TTC549 (cell line): ENCODE measurements around the gene MEMO1.
"Not testable (repeated sequence)": the region's sequence is repeated elsewhere in the genome, so short reads cannot be mapped to it uniquely, and the experiment has no call there.

Experiments
- FAIRE-seq: peaks from 2 replicates; lab custom pipeline; 2012; peaks lifted over from hg19 to GRCh38; lab: Jason Lieb, UNC

Gene MEMO1

GRCh38 chr2:32010670-32011484 is at the start of gene MEMO1:
TSS of gene MEMO1 (minus strand) at chr2:32011008. CDS start at chr2:32010247, 761 bp downstream.
- no peak for FAIRE-seq

GRCh38 chr2:32060266-32060665 is 49.5 kb upstream of the MEMO1 start:
- no peak for FAIRE-seq

GRCh38 chr2:32058130-32058529 is 47.3 kb upstream of the MEMO1 start:
- no peak for FAIRE-seq

GRCh38 chr2:32054583-32054982 is 43.8 kb upstream of the MEMO1 start:
- FAIRE-seq = not testable (repeated sequence)

GRCh38 chr2:32051836-32052439 is 41.1 kb upstream of the MEMO1 start:
- no peak for FAIRE-seq

GRCh38 chr2:32043561-32043960 is 32.8 kb upstream of the MEMO1 start:
- no peak for FAIRE-seq

- peak; percentile 85 for FAIRE-seq
Observed at GRCh38 chr2:32039447-32040219, 28.8 kb upstream of the MEMO1 start, which contains the start of gene DPY30. TSS of gene DPY30 (minus strand) at chr2:32039805. CDS start at chr2:32039456, 349 bp downstream.

GRCh38 chr2:32034198-32034887 is 23.5 kb upstream of the MEMO1 start:
- FAIRE-seq = not testable (repeated sequence)

- FAIRE-seq = not testable (repeated sequence)
Observed at GRCh38 chr2:32018789-32019482, 8.1 kb upstream of the MEMO1 start.

GRCh38 chr2:32012872-32013271 is 2.1 kb upstream of the MEMO1 start:
- FAIRE-seq = no peak

- FAIRE-seq = no peak
Observed at GRCh38 chr2:32011485-32011960, 715 bp upstream of the MEMO1 start.

GRCh38 chr2:32010280-32010669 is 533 bp downstream of the MEMO1 start:
- FAIRE-seq = not testable (repeated sequence)

- no peak for FAIRE-seq
Observed at GRCh38 chr2:32009516-32010256, 1.1 kb downstream of the MEMO1 start.

- no peak for FAIRE-seq
Observed at GRCh38 chr2:32008805-32009515, 1.8 kb downstream of the MEMO1 start.

GRCh38 chr2:32007121-32007391 is 3.8 kb downstream of the MEMO1 start:
- no peak for FAIRE-seq

- no peak for FAIRE-seq
Observed at GRCh38 chr2:32005371-32005976, 5.3 kb downstream of the MEMO1 start.

- FAIRE-seq = no peak
Observed at GRCh38 chr2:32003791-32004190, 7.0 kb downstream of the MEMO1 start.

GRCh38 chr2:32002406-32002805 is 8.4 kb downstream of the MEMO1 start:
- FAIRE-seq = no peak

- no peak for FAIRE-seq
Observed at GRCh38 chr2:31999438-31999837, 11.4 kb downstream of the MEMO1 start.
